Activated CD4-positive, alpha-beta T cell treated with anti-CD3 and anti-CD28 coated beads, Interleukin-10, Interleukin-2, amounts not matched to agents 100 ng/mL and 50 ng/mL, durations not matched to agents 16 hours and 8 hours (primary cell): ENCODE measurements around the gene PHKG2.
A peak's percentile ranks its signal among the peaks of the same experiment; 100 is the strongest.

ENCODE experiments used
- DNase-seq: peaks from one replicate; pipeline ENCODE4 v3.0.0-alpha.2; 2020

PHKG2 gene

GRCh38 chr16:30757316-30757715, 9.1 kb downstream of the PHKG2 start:
- DNase-seq, result no peak

GRCh38 chr16:30758988-30759491, 10.8 kb downstream of the PHKG2 start:
- no peak for DNase-seq

DNA sequence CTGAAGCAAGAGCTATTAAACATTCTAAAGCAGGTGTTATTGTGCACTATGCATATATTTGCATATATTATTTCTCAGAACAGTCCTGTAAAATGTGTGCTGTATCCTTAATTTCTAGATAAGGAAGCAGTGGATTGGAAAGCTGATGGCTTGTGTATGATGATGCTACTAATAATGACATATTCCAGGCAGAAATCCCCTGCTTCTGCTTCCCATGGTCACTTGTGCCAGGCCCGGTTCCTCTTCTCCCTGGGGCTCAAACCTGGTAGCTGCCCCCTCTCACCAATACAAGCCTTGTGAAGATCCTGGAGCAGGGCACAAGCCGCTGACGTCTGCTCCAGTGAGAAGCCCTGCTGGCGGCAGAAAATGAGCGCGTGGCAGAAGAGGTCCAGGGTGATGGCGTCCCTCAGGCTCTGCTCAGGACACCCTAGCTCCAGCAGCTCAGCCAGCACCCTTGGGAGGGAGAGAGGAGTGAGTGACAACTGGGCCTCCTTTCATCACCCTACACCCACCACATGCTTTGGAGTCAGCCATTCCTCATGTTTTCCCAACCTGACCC, 11.9 kb downstream of the PHKG2 start:
- no peak for DNase-seq

GRCh38 chr16:30760577-30761426, 12.6 kb downstream of the PHKG2 start:
- no peak for DNase-seq

- DNase-seq, result peak; percentile 40
Observed at GRCh38 chr16:30761427-30761927, 13.3 kb downstream of the PHKG2 start.

GRCh38 chr16:30761928-30762902, 14.0 kb downstream of the PHKG2 start, which contains the start of the genes CFAP119 and RNF40:
Gene CFAP119 (minus strand): TSS chr16:30762062. CDS start chr16:30761748, 314 bp downstream.
Gene RNF40 (plus strand): TSS chr16:30762322. CDS start chr16:30762546, 224 bp downstream.
- peak; percentile 98 for DNase-seq

DNA sequence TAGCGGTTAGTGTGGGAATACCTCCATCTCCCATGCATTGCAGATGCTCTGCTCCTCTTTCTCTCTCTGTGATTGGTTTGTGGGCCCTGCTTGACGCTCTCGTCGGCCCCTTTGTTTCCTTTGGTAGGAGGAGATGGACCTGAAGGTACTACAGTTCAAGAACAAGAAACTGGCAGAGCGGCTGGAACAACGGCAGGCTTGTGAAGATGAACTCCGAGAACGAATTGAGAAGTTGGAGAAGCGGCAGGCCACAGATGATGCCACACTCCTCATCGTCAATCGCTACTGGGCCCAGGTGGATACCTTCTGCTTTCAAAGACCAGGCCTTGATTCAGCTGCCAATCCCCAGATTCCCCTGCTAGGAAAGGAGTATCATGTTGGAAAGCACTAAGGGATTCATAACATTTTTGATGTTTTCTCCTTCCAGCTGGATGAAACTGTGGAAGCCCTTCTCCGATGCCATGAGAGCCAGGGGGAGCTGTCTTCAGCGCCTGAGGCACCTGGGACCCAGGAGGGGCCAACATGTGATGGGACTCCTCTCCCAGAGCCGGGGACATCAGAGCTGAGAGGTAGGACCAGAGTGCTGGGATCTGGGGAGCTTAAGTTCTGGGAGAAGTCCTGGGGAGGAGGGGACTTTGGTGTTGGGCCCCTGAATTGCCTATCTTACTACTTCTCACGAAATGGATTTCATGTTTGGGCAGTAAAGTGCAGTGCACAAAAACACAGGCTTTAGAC, 14.9 kb downstream of the PHKG2 start:
- no peak for DNase-seq

GRCh38 chr16:30764086-30764485, 15.9 kb downstream of the PHKG2 start:
- no peak for DNase-seq

DNA sequence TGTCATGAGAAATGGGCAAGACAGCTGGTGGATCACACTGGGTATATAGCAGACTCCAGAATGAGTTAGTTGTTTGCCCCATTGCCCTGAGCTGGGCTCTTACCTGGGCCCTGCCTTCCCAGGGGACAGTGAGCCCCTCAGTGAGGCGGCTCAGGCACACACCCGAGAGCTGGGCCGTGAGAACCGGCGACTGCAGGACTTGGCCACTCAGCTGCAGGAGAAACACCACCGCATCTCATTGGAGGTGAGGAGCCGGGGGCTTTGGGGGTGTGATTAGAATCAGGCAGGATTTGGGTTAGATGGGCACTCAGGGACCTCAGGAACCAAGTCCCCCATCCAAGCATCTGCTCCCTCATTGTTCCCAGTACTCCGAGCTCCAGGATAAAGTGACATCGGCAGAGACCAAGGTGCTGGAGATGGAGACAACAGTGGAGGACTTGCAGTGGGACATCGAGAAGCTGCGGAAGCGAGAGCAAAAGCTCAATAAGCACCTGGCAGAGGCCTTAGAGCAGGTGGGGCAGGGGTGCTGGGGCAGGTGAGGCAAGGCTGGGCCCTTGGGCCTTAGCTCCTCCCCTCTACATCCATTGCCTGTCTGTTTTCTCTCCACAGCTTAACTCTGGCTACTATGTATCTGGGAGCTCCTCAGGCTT, 16.7 kb downstream of the PHKG2 start:
- no peak for DNase-seq

GRCh38 chr16:30766206-30766932, 18.1 kb downstream of the PHKG2 start:
- DNase-seq, result no peak

- no peak for DNase-seq
Observed at GRCh38 chr16:30766933-30767284, 18.7 kb downstream of the PHKG2 start.

- no peak for DNase-seq
Observed at GRCh38 chr16:30767767-30768465, 19.7 kb downstream of the PHKG2 start.

GRCh38 chr16:30768583-30769181, 20.5 kb downstream of the PHKG2 start:
- no peak for DNase-seq

- no peak for DNase-seq
Observed at GRCh38 chr16:30769379-30770089, 21.3 kb downstream of the PHKG2 start.

DNA sequence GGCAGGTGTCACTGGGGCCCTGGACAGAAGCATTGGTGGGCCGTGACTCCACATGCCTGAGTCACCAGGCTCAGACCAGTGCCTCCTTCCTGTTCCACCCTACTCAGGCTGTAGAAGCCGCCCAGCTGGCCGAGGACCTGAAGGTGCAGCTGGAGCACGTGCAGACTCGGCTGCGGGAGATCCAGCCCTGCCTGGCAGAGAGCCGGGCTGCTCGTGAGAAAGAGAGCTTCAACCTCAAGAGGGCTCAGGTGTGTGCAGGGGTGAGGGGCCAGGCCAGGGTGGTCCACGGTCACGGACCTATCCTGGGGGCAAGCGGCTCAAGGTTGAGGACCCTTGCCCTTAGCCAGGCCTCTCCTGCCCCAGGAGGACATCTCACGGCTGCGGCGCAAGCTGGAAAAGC, 23.5 kb downstream of the PHKG2 start:
- no peak for DNase-seq

GRCh38 chr16:30773826-30774225, 25.6 kb downstream of the PHKG2 start:
- no peak for DNase-seq

DNA sequence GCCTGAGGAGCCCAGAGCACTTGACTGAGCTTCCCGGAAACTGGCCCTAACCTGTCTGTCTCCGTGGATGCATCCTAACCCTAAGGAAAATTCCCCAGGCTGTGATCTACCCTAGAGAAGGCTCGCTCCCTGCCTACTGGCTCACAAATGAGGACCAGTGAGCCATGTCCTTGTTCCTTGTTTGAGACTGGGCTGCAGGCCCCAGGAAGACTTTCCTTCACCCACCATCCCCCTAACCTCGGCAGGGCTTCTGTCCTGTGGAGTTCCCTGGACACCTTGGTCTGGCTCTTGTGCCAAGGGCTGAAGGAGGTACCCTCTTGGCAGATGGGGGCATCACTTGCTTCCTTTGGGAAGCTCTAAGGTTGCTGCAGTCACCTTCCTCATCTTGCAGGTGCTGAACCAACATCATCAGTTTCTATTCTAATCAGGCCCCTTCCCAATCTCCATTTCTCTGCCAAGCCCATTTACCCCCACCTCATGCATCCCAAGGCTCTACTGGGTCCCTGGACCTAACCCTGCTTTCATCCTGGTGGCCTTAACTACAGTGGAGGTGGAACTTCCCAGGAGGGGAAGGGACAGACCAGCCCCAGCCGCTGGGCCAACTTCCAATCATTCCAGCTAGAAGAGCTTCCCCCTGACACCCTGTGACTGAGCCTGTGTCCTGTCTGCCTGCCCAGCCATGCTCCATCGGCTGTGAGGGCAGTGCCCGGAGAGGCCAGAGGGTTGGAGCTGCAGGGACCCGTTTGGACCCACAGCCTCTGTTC, 26.3 kb downstream of the PHKG2 start:
- DNase-seq, result no peak

DNA sequence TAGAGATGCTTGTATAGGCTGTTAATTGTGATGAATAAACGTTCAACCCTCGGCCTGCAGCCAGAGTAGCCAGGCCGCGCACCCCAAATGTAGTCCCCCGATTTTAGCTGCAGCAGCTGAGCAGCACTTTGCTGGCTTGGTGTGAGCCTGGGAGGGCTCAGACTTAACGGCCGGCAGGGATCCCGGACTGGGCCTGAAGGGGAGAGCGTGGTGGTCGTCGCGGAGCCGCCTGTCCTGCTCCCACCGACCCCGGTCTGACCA, 26.8 kb downstream of the PHKG2 start:
- DNase-seq, result no peak
